Measurements from ENCODE around the gene ZNF766. TPM values are rescaled to one million over a fixed set of nuclear protein-coding genes. Genes with fewer than 3 reads are reported as not detected.

ZNF766 gene
- polyA plus RNA-seq, 3 donors, result 4.0 to 15.0 (median 8.8) TPM

GRCh38 chr19:52297601-52298364 is 28.4 kb downstream of the ZNF766 start:
- Histone ChIP-seq H3K9ac (ENCODE audit: insufficient read depth, low read length, poor library complexity, severe bottlenecking) (peak overlapping the region; percentile 91), H3K27ac (ENCODE audit: low read depth in 1 of 2, low read length in 2 of 2) (peak overlapping the region; percentile 88 to 94), H3K27me3 (ENCODE audit: control insufficient read depth in 2 of 2, insufficient read depth in 2 of 2, low read length in 2 of 2) (no peaks in the 10 kb centered on the region), H3K4me3 (replicated peaks in 1 of 3; ENCODE audit: low read depth in 2 of 3, low read length in 3 of 3) (peak overlapping the region; percentile 75 to 94 (median 93)), H4K20me1 (ENCODE audit: insufficient read depth, low read length) (no peaks in the 10 kb centered on the region), H3K36me3 (replicated peaks in 1 of 2; ENCODE audit: control insufficient read depth in 1 of 2, insufficient read depth in 2 of 2, low read length in 2 of 2) (peaks cover 29 to 40% of the 10 kb centered on the region in 2 donors), H2AFZ (ENCODE audit: insufficient read depth, low read depth, low read length, poor library complexity, severe bottlenecking) (peak overlapping the region; percentile 92), H3K4me2 (replicated peaks; ENCODE audit: extremely low read depth, low read length, poor library complexity, severe bottlenecking) (peak overlapping the region; percentile 91), H3K79me2 (ENCODE audit: insufficient read depth, low read length) (peaks cover 3% of the 10 kb centered on the region), H3K9me3 (replicated peaks in 1 of 2; ENCODE audit: control insufficient read depth in 1 of 2, insufficient read depth in 1 of 2, low read length in 2 of 2) (peaks cover 43 to 55% of the 10 kb centered on the region in 2 donors), H3K4me1 (ENCODE audit: control insufficient read depth in 1 of 2, insufficient read depth in 2 of 2, low read length in 2 of 2) (peaks cover 15 to 18% of the 10 kb centered on the region in 2 donors)
- Mint-ChIP-seq H3K27ac (peak overlapping the region; percentile 91 to 98 (median 94)), H3K36me3 (peaks cover 37 to 54% of the 10 kb centered on the region in 2 donors), H3K9me3 (peaks cover 46 to 70% (median 60%) of the 10 kb centered on the region in 7 donors), H3K27me3 (ENCODE audit: low read depth in 3 of 3) (peaks cover 0 to 1% (median 0%) of the 10 kb centered on the region in 3 donors), H3K4me1 (peaks cover 17% of the 10 kb centered on the region), H3K4me3 (peak overlapping the region; percentile 95 to 97)
- no peak for TF ChIP-seq CTCF (IDR thresholded peaks at IDR 0.05)
- intact Hi-C loops (cut with micrococcal nuclease), result loop anchor here (1.0 to 10.0 kb wide), 6 partner anchors 28 to 1167 kb away; partner anchors contain the start of genes ZNF813 (in 2 of the 2), ZNF766 (in 1 of the 2) and ZNF808 (in 1 of the 2)
- peak in 2 of 3 donors; percentile 6 to 7 for DNase-seq
- 30% methylated on average over 10 of the region's 18 CpGs for WGBS (ENCODE audit: insufficient coverage)

DNA sequence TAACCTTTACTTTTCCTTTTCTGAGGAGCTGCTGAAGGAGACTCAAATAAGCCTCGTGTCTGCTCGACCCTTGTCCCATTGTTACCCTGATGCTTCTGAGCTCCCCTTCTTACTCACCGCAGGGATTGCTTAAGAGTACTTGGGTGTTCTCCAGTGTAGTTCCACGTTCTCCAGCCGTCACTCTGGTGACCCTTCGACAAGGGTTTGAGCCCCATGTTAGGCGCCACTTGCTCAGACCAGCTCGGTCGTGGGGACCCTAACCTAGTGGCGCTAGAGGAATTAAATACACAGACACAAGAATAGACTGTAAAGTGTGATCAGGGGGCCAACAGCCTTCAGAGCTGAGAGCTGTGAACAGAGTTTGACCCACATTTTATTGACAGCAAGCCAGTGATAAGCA is 37.9 kb downstream of the ZNF766 start:
- H3K27ac Mint-ChIP-seq, result peak overlapping the region in 1 of 7 donors; percentile 27
- peaks cover 77 to 98% of the 10 kb centered on the region in 2 donors for H3K9me3 ChIP-seq (replicated peaks in 1 of 2; ENCODE audit: control insufficient read depth in 1 of 2, insufficient read depth in 1 of 2, low read length in 2 of 2)

More for the DNA sequence above, 37.9 kb downstream of the ZNF766 start:
- Mint-ChIP-seq H3K9me3 (peaks cover 60 to 95% (median 80%) of the 10 kb centered on the region in 7 donors), H3K36me3 (peaks cover 77 to 92% of the 10 kb centered on the region in 2 donors), H3K4me1 (no peaks in the 10 kb centered on the region), H3K27me3 (ENCODE audit: low read depth in 3 of 3) (no peaks in the 10 kb centered on the region), H3K4me3 (no peak overlapping the region)
- no peak overlapping the region for H2AFZ ChIP-seq (ENCODE audit: insufficient read depth, low read depth, low read length, poor library complexity, severe bottlenecking)
- no peak overlapping the region for H3K27ac ChIP-seq (ENCODE audit: low read depth in 1 of 2, low read length in 2 of 2)
- no peak overlapping the region for H3K4me2 ChIP-seq (replicated peaks; ENCODE audit: extremely low read depth, low read length, poor library complexity, severe bottlenecking)
- H3K9ac ChIP-seq (ENCODE audit: insufficient read depth, low read length, poor library complexity, severe bottlenecking), result no peak overlapping the region
- H3K4me1 ChIP-seq (ENCODE audit: control insufficient read depth in 1 of 2, insufficient read depth in 2 of 2, low read length in 2 of 2), result no peaks in the 10 kb centered on the region
- H3K27me3 ChIP-seq (ENCODE audit: control insufficient read depth in 2 of 2, insufficient read depth in 2 of 2, low read length in 2 of 2), result no peaks in the 10 kb centered on the region
- WGBS (ENCODE audit: insufficient coverage), result 93% methylated on average over 9 of the region's 10 CpGs
- no peak for TF ChIP-seq CTCF (IDR thresholded peaks at IDR 0.05)
- peak overlapping the region in 1 of 3 experiments; percentile 43 for H3K4me3 ChIP-seq (replicated peaks in 1 of 3; ENCODE audit: low read depth in 2 of 3, low read length in 3 of 3)
- no peaks in the 10 kb centered on the region for H3K79me2 ChIP-seq (ENCODE audit: insufficient read depth, low read length)
- no peak for DNase-seq
- intact Hi-C loops (cut with micrococcal nuclease), result no loop called here
- H4K20me1 ChIP-seq (ENCODE audit: insufficient read depth, low read length), result no peaks in the 10 kb centered on the region
- peaks cover 20 to 86% of the 10 kb centered on the region in 2 donors for H3K36me3 ChIP-seq (replicated peaks in 1 of 2; ENCODE audit: control insufficient read depth in 1 of 2, insufficient read depth in 2 of 2, low read length in 2 of 2)
